Keratinocyte (primary cell): ENCODE measurements around the gene PATE4.

Experiments used
- EZH2 ChIP-seq: IDR thresholded peaks from one replicate; pipeline ENCODE4 v1.6.1; 2012; ENCODE audit warnings: inconsistent platforms, mild to moderate bottlenecking, low read length, moderate library complexity
- TF ChIP-seq, protein P1 (sequence below), 3 experiments: IDR thresholded peaks in 1 of 3; conservative IDR thresholded peaks in 1 of 3; optimal IDR thresholded peaks in 1 of 3; 2 replicates in 2 of 3; 3 replicates in 1 of 3; pipeline versions ENCODE3 to v1.5.1; 2011; ENCODE audit warnings: low read length in 3 of 3, mild to moderate bottlenecking in 3 of 3, moderate library complexity in 2 of 3, control low read depth in 1 of 3, inconsistent platforms in 1 of 3; ENCODE audit not compliant: insufficient read depth in 2 of 3; ENCODE audit errors: extremely low read depth in 1 of 3

DNA sequence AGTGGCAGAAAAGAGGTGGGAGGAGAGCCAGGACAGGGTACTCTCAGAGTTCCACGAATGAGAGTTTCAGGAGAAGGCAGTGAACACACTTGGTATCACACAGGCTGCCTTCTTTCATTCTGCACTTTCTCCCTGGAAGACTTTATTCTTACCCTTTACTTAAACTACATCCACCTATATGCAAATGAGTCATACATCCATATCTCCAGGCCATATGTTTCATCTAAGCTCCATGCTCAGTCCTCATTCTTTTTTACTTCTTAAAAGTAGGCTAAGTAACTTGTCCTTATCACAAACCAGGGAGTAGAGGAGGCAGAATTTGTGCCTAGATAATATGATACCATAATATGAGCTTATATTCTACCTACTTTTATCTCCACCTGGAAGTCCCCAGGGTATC is 48.2 kb downstream of the PATE4 start:
- TF ChIP-seq, protein P1, sequence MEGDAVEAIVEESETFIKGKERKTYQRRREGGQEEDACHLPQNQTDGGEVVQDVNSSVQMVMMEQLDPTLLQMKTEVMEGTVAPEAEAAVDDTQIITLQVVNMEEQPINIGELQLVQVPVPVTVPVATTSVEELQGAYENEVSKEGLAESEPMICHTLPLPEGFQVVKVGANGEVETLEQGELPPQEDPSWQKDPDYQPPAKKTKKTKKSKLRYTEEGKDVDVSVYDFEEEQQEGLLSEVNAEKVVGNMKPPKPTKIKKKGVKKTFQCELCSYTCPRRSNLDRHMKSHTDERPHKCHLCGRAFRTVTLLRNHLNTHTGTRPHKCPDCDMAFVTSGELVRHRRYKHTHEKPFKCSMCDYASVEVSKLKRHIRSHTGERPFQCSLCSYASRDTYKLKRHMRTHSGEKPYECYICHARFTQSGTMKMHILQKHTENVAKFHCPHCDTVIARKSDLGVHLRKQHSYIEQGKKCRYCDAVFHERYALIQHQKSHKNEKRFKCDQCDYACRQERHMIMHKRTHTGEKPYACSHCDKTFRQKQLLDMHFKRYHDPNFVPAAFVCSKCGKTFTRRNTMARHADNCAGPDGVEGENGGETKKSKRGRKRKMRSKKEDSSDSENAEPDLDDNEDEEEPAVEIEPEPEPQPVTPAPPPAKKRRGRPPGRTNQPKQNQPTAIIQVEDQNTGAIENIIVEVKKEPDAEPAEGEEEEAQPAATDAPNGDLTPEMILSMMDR (optimal IDR thresholded peaks at IDR 0.05 in 1 of 3, IDR thresholded peaks at IDR 0.05 in 1 of 3, conservative IDR thresholded peaks at IDR 0.05 in 1 of 3; ENCODE audit: extremely low read depth in 1 of 3, insufficient read depth in 2 of 3, low read length in 3 of 3) = no peak
- TF ChIP-seq EZH2 = no peak
